Activated CD8-positive, alpha-beta memory T cell treated with anti-CD3 and anti-CD28 coated beads for 24 hours (primary cell): ENCODE results near the gene RTKN.

Source experiments
- DNase-seq: peaks from one replicate; pipeline ENCODE4 v3.0.0-alpha.2; 2020

The RTKN gene

GRCh38 chr2:74415762-74416395 lies 25.9 kb downstream of the RTKN start:
- no peak for DNase-seq

- peak; percentile 75 for DNase-seq
Observed at GRCh38 chr2:74414881-74415761, 26.6 kb downstream of the RTKN start.

GRCh38 chr2:74414441-74414840 lies 27.3 kb downstream of the RTKN start:
- no peak for DNase-seq

GRCh38 chr2:74413001-74413698 lies 28.6 kb downstream of the RTKN start:
- no peak for DNase-seq

- DNase-seq, result no peak
Observed at GRCh38 chr2:74407682-74408081, 34.1 kb downstream of the RTKN start.

- DNase-seq, result no peak
Observed at GRCh38 chr2:74406035-74406434, 35.7 kb downstream of the RTKN start.

GRCh38 chr2:74401891-74402290 lies 39.8 kb downstream of the RTKN start:
- DNase-seq, result no peak

GRCh38 chr2:74399785-74400184 lies 42.0 kb downstream of the RTKN start:
- DNase-seq, result no peak

GRCh38 chr2:74396149-74396548 lies 45.6 kb downstream of the RTKN start:
- DNase-seq, result no peak

GRCh38 chr2:74393525-74393924 lies 48.2 kb downstream of the RTKN start:
- DNase-seq, result no peak

GRCh38 chr2:74392449-74392743 lies 49.3 kb downstream of the RTKN start:
- no peak for DNase-seq

- DNase-seq, result peak; percentile 100
Observed at GRCh38 chr2:74391580-74392448, 49.9 kb downstream of the RTKN start.

- no peak for DNase-seq
Observed at GRCh38 chr2:74391209-74391579, 50.5 kb downstream of the RTKN start.

- DNase-seq, result no peak
Observed at GRCh38 chr2:74390606-74391005, 51.1 kb downstream of the RTKN start.

GRCh38 chr2:74387346-74387745 lies 54.4 kb downstream of the RTKN start:
- DNase-seq, result no peak

GRCh38 chr2:74385396-74385795 lies 56.3 kb downstream of the RTKN start:
- no peak for DNase-seq

- no peak for DNase-seq
Observed at GRCh38 chr2:74384051-74384450, 57.7 kb downstream of the RTKN start.

GRCh38 chr2:74383254-74383653 lies 58.5 kb downstream of the RTKN start:
- DNase-seq, result no peak

- DNase-seq, result no peak
Observed at GRCh38 chr2:74381751-74382150, 60.0 kb downstream of the RTKN start.

- DNase-seq, result peak; percentile 61
Observed at GRCh38 chr2:74379851-74380789, 61.6 kb downstream of the RTKN start, which contains the start of gene DCTN1. Gene DCTN1, minus strand, starts transcription at chr2:74380311. Its CDS starts 274 bp downstream, at chr2:74380037.

GRCh38 chr2:74378007-74378406 lies 63.7 kb downstream of the RTKN start:
- DNase-seq, result no peak

- DNase-seq, result no peak
Observed at GRCh38 chr2:74375838-74376237, 65.9 kb downstream of the RTKN start.
